ENCODE results near the gene GCNA. TPM values are rescaled to one million over a fixed set of nuclear protein-coding genes. Genes with fewer than 3 reads are reported as not detected.
"Not testable (repeated sequence)": the region's sequence is repeated elsewhere in the genome, so short reads cannot be mapped to it uniquely, and the experiment has no call there.

Gene GCNA
- total RNA-seq, 1 donor from 2014 or later: 1.7 TPM

- intact Hi-C loops (cut with DNase I): loop anchor here (10.0 kb wide), 1 partner anchor 155 kb away; no protein-coding TSS in a partner anchor
- ATAC-seq: no peak
- DNase-seq (ENCODE audit: missing footprints): no peak
Observed at GRCh38 chrX:71549986-71550385, 28.3 kb upstream of the GCNA start.

- intact Hi-C loops (cut with DNase I): loop anchor here (10.0 kb wide), 1 partner anchor 156 kb away; no protein-coding TSS in a partner anchor
- ATAC-seq (no peak), DNase-seq (ENCODE audit: missing footprints) (no peak)
Observed at GRCh38 chrX:71550578-71550977, 27.7 kb upstream of the GCNA start.

DNA sequence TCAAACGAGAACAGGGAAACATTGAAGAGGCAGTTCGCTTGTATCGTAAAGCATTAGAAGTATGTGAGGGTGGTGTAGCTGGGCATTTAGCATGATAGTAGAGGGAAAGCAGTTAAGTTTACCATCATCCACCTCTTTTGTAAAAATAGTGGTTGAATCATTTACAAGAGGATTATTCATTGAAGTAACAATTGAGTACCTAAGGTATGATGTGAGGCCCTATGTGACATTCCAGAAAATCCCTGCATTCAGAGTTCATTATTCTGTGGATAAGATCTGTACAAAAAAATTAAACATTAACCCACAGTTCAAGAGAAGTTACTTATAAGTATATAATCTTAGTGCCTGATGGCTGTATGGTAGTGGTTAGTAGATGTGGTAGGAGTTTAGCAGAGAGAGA is 22.2 kb upstream of the GCNA start:
- ATAC-seq: no peak
- DNase-seq (ENCODE audit: missing footprints): no peak
- intact Hi-C loops (cut with DNase I): loop anchor here (10.0 kb wide), 1 partner anchor 161 kb away; no protein-coding TSS in a partner anchor

- DNase-seq (ENCODE audit: missing footprints): no peak
- ATAC-seq: no peak
- intact Hi-C loops (cut with DNase I): loop anchor here (10.0 kb wide), 1 partner anchor 164 kb away; no protein-coding TSS in a partner anchor
Observed at GRCh38 chrX:71558920-71559319, 19.3 kb upstream of the GCNA start.

DNA sequence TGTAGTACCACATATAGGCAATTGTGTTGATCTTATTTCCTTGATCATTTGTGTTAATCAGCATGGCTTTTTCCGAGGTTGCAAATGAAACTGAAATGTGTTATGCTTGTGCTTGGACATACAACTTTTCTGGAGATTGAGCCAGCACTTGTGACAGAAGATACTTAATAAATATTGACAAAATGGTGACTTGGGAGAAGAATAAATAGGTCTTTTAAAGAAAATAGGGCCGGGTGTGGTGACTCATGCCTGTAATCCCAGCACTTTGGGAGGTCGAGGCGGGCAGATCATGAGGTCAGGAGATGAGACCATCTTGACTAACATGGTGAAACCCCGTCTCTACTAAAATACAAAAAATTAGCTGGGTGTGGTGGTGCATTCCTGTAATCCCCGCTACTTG is 18.5 kb upstream of the GCNA start:
- not testable (repeated sequence) for ATAC-seq; DNase-seq (ENCODE audit: missing footprints)
- intact Hi-C loops (cut with DNase I): loop anchor here (10.0 kb wide), 1 partner anchor 165 kb away; no protein-coding TSS in a partner anchor

DNA sequence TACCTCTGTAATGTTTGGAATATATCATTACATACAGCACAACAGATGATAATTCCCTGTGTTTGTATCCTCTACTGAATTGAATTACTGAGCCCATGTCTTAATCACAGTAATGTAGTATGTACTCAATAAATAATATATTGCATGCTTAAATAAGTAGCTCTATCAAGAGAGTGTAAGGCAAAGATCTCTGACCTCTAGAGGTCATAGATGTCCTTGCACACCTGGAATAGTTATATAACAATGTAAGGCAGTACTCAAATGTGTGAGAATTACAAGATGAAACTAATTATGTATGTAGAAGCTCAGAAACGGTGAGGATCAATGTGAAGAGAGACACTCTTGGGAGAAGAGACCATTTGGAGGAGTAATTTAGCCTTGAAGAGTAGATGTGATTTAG is 14.3 kb upstream of the GCNA start:
- intact Hi-C loops (cut with DNase I): no loop called here
- ATAC-seq: no peak

DNA sequence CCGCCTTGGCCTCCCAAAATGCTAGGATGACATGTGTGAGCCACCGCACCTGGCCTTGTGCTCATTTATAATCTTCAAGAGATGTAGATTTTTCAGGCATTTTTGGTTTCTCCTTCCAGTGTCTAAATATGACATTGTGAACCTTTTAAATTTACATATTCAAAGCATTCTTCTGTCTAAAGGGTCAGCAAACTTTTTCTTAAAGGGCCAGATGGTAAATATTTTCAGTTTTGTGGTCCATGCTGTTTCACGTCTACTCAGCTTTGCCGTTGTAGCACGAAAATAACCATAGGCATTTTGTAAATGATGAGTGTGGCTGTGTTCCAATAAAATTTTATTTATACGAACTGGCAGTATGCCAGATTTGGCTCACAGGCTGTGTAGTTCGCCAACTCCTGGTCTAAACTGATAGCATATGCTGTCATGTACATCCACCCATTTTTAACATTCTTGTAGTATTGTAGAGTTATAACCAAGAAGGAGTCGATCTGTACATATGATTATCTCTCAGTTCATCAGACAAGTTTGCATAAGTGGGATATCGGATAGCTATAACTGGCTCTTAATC is 12.7 kb upstream of the GCNA start:
- intact Hi-C loops (cut with DNase I): no loop called here
- ATAC-seq (no peak), DNase-seq (ENCODE audit: missing footprints) (no peak)

More for the DNA sequence above, 14.3 kb upstream of the GCNA start:
- DNase-seq (ENCODE audit: missing footprints): no peak

GRCh38 chrX:71571390-71571789 is 6.8 kb upstream of the GCNA start:
- DNase-seq (ENCODE audit: missing footprints); ATAC-seq; intact Hi-C loops (cut with DNase I): not testable (repeated sequence)

- DNase-seq (ENCODE audit: missing footprints) (no peak), ATAC-seq (no peak)
- intact Hi-C loops (cut with DNase I): no loop called here
Observed at GRCh38 chrX:71573590-71573989, 4.6 kb upstream of the GCNA start.

- ATAC-seq: peak; percentile 68
- DNase-seq (ENCODE audit: missing footprints): no peak
- intact Hi-C loops (cut with DNase I): loop anchor here (5.0 kb wide), 1 partner anchor 75 kb away; no protein-coding TSS in a partner anchor
Observed at GRCh38 chrX:71577682-71578081, 555 bp upstream of the GCNA start.

DNA sequence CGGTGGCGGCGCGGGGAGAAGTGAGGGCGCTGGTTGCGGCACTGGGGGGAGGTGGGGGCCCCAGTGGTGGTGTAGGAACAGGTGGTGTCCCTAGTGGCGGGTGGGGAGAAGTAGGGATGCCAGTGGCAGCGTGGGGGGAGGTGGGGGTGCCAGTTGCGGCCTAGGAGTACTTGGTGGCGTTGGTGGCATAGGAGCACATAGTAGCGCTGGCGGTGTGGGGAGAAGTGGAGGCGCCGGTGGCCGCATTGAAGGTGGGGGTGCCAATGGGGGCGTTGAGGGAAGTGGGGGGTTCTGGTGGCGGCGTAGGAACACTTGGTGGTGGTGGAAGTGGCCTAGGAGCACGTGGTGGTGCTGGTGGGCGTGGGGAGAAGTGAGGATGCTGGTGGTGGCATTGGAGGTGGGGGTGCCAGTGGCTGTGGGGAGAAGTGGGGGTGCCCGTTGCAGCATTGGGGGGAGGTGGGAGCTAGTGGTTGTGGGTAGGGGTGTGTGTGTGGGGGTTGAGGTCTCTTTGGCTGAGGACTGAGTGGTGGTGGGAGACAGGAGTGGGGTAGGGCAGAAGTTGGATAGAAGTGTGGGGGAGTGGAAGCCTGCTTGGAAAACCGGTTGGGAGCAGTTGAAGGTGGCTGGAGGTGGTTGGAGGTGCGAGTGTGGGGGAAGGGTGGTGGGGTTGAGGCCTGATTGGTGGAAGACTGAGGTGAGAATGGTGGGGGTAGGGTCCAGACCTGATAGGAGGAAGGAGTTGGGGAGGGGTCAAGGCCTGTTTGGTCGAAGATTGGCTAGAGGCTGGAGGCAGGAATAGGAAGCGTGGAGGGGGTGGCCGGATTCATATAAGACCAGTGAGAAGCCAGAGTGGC is 1.1 kb downstream of the GCNA start:
- DNase-seq (ENCODE audit: missing footprints) (no peak), ATAC-seq (no peak)
- intact Hi-C loops (cut with DNase I): loop anchor here (5.0 kb wide), 1 partner anchor 73 kb away; no protein-coding TSS in a partner anchor

DNA sequence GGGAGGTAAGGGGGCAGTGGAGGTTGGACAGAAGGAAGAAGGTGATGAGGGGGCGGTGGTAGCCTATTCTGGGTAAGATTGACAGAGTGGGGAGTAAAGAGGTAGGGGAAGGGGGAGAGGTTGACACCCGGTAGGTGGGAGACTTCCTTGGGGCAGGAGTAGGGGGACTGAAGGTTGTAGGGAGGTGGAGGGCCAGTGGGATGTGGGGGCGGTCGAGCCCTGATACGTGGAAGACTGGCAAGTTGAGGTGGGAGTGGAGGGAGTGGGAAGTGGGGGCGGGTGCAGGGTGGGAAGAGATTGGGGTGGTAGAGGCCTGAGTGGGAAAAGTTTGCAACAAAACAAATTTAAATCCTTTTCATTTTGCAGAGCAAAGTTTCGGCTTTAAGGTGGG is 1.7 kb downstream of the GCNA start:
- DNase-seq (ENCODE audit: missing footprints) (no peak), ATAC-seq (no peak)
- intact Hi-C loops (cut with DNase I): loop anchor here (5.0 to 10.0 kb wide), 2 partner anchors 55 to 72 kb away; no protein-coding TSS in a partner anchor

DNA sequence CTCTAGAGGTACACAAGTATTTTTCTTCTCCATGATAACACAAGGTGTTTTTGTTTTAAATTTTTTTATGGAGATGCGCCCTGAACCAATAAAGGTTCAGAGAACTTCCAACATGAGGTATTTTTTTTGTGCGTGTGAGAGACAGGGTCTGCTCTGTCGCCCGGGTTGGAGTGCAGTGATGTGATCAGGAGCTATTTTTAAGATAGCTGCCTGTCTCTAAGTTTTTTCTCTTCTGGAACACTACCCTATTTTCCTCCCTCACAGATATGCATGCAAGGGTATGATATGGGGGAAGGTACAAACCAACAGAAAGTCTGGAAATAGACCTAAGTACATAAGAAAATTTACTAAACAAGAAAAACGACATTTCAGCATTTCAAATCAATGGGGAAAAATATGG is 3.0 kb downstream of the GCNA start:
- DNase-seq (ENCODE audit: missing footprints): no peak
- intact Hi-C loops (cut with DNase I): loop anchor here (10.0 kb wide), 1 partner anchor 54 kb away; no protein-coding TSS in a partner anchor
- ATAC-seq: peak; percentile 54

DNA sequence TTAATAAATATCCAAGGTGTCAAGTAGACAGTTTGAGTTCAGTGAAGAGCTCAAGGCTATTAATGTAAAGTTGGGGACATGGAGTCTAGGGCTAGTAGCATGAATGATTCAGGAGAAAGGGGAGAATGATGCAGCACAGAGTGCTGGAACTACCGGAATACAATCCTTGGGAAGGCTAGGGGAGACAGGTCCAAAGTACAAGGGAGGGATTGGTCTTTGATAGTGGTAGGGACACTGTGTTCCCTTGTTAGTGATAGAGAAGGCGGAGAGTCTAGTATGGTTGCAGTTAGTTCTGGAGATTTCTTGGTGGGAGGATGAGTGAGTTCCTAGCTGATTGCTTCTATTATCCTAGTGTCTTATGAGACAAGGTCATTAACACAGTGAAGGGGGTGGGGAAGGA is 8.7 kb downstream of the GCNA start:
- ATAC-seq (no peak), DNase-seq (ENCODE audit: missing footprints) (no peak)
- intact Hi-C loops (cut with DNase I): loop anchor here (10.0 kb wide), 1 partner anchor 48 kb away; no protein-coding TSS in a partner anchor

DNA sequence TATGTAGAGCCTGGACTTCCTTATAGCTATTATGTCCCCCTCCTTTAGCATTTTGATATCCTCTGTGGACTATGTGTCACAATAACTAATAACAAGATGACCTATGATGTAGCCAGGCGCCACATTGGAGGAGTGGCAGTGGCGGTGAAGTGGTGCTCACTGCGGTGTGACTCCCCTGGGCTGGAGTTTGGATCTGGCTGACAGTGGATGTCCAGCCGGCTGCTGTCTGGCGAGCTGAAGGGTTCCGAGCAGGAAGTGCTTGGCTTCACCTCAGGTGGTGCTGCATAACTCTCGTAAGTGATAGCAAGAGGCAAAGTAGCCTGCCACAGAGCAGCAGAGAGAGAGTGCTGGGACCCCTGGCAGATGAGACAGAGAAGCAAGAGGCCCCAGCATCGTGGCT is 15.0 kb downstream of the GCNA start:
- intact Hi-C loops (cut with DNase I); ATAC-seq; DNase-seq (ENCODE audit: missing footprints): not testable (repeated sequence)

DNA sequence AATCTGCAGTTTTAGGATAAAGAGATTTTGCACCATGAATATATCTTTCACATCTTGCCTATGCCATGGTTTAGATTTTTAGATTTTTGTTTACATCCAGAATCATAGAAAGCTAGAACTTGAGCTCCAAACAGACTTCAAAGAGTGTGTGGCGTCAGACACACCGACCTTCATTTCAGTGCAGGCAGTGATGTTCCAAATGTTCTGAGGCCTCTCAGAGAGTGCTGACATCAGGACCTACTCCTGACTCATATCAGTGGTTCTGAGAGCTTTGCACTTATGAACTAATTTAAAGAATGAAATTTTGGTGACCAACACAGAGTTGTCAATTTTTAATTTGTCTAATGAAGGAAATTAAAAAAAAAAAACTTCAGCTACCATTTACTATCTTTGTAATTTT is 21.7 kb downstream of the GCNA start:
- DNase-seq (ENCODE audit: missing footprints) (no peak), ATAC-seq (no peak)
- intact Hi-C loops (cut with DNase I): no loop called here

DNA sequence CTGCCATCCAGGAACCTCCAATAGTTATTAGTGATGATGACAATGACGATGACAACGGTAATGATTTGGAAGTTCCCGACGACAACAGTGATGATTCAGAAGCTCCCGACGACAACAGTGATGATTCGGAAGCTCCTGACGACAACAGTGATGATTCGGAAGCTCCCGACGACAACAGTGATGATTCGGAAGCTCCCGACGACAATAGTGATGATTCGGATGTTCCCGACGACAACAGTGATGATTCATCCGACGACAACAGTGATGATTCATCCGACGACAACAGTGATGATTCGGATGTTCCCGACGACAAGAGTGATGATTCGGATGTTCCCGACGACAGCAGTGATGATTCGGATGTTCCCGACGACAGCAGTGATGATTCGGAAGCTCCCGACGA is 25.4 kb downstream of the GCNA start:
- intact Hi-C loops (cut with DNase I): no loop called here
- ATAC-seq (no peak), DNase-seq (ENCODE audit: missing footprints) (no peak)

DNA sequence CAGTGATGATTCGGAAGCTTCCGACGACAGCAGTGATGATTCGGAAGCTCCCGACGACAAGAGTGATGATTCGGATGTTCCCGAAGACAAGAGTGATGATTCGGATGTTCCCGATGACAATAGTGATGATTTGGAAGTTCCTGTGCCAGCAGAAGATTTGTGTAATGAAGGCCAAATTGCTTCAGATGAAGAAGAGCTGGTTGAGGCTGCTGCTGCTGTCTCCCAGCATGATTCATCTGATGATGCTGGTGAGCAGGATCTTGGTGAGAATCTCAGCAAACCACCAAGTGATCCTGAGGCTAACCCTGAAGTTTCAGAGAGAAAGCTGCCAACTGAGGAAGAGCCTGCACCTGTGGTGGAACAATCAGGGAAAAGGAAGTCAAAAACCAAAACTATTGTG is 25.9 kb downstream of the GCNA start:
- ATAC-seq (no peak), DNase-seq (ENCODE audit: missing footprints) (no peak)
- intact Hi-C loops (cut with DNase I): no loop called here

- ATAC-seq: no peak
- no peak for DNase-seq (ENCODE audit: missing footprints)
- intact Hi-C loops (cut with DNase I): no loop called here
Observed at GRCh38 chrX:71604796-71605568, 26.7 kb downstream of the GCNA start.
